PFSK-1 (cell line): ENCODE measurements around the gene CAMTA1.

Experiments used
- FOXP2 ChIP-seq: optimal IDR thresholded peaks from 2 replicates; pipeline ENCODE3; 2011; ENCODE audit warnings: borderline replicate concordance, control low read depth, inconsistent platforms; ENCODE audit not compliant: insufficient read depth; ENCODE audit errors: extremely low read length, extremely low read depth
- POLR2AphosphoS5 ChIP-seq: IDR thresholded peaks from 2 replicates; pipeline ENCODE4 v1.6.1; 2012; ENCODE audit warnings: low read depth, mild to moderate bottlenecking, control low read depth, low read length, moderate library complexity
- SIN3A ChIP-seq: IDR thresholded peaks from 2 replicates; pipeline ENCODE4 v1.6.1; 2012; ENCODE audit warnings: mild to moderate bottlenecking, low read length, moderate library complexity, borderline replicate concordance; ENCODE audit not compliant: insufficient read depth
- TAF1 ChIP-seq: IDR thresholded peaks from 2 replicates; pipeline ENCODE4 v1.6.1; 2012; ENCODE audit warnings: low read length, control low read depth, borderline replicate concordance; ENCODE audit not compliant: insufficient read depth
- TF ChIP-seq, protein P1 (sequence below), 2 experiments: IDR thresholded peaks; 2 replicates each; pipeline versions ENCODE4 v1.6.1 to v1.8.0; 2011 to 2012; ENCODE audit warnings: low read depth in 2 of 2, low read length in 2 of 2, control low read depth in 1 of 2, inconsistent platforms in 1 of 2, mild to moderate bottlenecking in 1 of 2, moderate library complexity in 1 of 2; ENCODE audit not compliant: insufficient read depth in 1 of 2

CAMTA1 gene

DNA sequence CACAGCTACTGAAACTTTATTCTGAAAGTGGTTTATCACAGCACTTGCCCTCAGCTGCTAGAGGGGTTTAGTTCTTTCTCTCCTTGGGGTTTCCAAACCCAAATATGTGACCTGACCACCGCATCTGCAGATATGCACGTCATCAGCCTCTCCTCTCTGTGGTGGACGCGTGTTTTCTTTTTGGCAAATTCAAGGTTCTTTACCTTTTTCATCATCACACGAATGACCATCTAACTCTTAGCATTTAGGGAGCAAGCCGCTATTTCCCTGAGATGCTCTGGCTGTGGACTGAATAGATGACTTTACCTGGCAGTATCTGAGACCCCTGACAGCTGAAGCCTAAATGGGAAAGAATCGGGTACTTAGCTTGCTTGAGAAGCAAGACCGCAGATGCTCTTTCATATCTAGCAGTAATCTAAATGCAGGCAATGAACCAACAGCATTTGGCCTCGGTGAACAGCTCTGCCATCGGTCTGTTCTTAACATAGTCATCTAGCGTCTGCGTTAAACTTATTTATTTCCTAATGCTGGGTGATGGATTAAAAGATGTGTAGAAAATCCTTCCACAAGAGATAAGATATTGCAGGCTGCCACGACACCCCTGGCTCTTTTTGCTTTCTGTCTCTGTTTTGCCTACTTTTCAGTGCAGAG, 463.4 kb downstream of the CAMTA1 start:
- TF ChIP-seq, protein P1, sequence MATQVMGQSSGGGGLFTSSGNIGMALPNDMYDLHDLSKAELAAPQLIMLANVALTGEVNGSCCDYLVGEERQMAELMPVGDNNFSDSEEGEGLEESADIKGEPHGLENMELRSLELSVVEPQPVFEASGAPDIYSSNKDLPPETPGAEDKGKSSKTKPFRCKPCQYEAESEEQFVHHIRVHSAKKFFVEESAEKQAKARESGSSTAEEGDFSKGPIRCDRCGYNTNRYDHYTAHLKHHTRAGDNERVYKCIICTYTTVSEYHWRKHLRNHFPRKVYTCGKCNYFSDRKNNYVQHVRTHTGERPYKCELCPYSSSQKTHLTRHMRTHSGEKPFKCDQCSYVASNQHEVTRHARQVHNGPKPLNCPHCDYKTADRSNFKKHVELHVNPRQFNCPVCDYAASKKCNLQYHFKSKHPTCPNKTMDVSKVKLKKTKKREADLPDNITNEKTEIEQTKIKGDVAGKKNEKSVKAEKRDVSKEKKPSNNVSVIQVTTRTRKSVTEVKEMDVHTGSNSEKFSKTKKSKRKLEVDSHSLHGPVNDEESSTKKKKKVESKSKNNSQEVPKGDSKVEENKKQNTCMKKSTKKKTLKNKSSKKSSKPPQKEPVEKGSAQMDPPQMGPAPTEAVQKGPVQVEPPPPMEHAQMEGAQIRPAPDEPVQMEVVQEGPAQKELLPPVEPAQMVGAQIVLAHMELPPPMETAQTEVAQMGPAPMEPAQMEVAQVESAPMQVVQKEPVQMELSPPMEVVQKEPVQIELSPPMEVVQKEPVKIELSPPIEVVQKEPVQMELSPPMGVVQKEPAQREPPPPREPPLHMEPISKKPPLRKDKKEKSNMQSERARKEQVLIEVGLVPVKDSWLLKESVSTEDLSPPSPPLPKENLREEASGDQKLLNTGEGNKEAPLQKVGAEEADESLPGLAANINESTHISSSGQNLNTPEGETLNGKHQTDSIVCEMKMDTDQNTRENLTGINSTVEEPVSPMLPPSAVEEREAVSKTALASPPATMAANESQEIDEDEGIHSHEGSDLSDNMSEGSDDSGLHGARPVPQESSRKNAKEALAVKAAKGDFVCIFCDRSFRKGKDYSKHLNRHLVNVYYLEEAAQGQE (IDR thresholded peaks at IDR 0.05; ENCODE audit: insufficient read depth in 1 of 2, low read depth in 2 of 2, low read length in 2 of 2), result no peak
- no peak for TF ChIP-seq POLR2AphosphoS5

DNA sequence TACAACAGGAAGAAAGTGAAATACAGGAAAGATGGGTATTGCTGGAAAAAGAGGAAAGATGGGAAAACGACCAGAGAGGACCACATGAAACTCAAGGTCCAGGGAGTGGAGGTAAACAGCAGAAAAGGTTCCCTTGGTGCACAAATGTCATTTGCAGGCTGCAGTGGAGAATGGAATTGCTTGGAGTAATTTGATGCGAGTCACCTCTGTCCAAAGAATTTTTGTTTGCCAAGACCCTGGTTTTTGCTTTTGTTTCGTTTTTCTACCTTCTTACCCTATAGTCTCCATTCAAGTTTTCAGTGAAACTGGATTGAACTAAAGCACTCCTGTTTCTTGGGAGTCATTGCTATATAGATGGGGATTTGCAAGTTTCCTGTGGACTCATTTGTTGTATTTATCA, 464.3 kb downstream of the CAMTA1 start:
- TF ChIP-seq, protein P1 (IDR thresholded peaks at IDR 0.05; ENCODE audit: insufficient read depth in 1 of 2, low read depth in 2 of 2, low read length in 2 of 2), result no peak
- no peak for TF ChIP-seq POLR2AphosphoS5
- no peak for TF ChIP-seq TAF1
- no peak for TF ChIP-seq FOXP2
- TF ChIP-seq SIN3A, result no peak

DNA sequence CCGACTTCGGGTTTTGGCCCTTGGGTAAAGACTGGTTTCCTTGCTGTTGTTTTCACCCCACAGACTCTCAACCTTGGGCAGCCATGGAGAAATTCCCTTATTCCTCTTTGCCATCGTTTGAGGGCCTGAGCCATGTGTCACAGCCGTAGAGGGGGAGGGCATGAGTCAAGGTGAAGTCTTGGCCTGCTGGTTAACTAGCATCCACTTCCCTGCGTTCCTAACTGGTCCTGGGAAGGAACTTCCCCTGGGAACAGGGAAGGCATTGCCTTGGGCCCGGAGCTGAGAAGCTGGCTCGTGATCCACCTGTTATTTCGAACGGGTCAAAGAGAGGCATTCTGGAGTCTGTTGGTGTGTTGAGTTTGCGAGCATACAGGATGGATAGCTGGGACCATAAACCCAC, 464.9 kb downstream of the CAMTA1 start:
- no peak for TF ChIP-seq TAF1
- TF ChIP-seq, protein P1 (IDR thresholded peaks at IDR 0.05; ENCODE audit: insufficient read depth in 1 of 2, low read depth in 2 of 2, low read length in 2 of 2), result no peak
- TF ChIP-seq FOXP2, result no peak
- no peak for TF ChIP-seq SIN3A
- TF ChIP-seq POLR2AphosphoS5, result no peak

DNA sequence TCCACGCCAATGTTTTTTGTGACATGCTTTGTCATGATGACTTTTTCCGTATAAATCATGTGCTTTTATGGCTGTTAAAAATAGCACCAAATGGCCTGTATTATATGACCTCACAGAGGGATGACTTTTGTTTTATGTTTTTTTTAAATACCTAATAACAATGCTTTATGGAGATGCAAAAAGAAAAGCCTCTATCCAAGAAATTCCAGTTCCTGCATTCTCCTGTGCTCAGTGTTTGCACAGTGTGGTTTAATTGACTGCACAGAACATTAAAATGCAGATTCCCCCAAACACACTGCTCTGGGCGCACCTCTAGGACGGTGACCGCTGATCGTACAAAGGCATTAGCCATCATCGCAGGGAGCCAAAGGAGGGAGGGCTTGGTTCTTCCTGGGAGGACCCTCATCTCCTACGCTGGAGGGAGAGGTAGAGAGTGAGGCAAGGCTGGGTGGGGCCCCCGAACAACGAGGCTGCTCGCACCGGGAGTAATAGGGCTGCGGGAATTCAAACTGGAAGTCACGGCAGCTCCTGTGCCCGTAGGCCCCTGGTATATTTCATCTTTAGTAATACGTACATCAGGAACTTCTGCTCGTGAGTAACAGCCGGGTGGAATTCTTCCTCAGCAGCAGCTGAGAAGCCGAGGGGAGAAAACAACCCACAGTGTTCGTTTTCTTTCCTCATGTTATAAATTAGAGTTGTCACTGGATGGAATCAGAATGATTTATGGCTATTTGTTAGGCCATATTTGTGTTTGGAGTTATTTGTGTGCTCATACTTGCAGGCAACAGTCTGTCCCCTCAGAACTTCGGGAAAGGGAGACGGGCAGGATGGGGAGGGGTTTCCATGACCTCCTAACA, 465.6 kb downstream of the CAMTA1 start:
- TF ChIP-seq FOXP2, result no peak

DNA sequence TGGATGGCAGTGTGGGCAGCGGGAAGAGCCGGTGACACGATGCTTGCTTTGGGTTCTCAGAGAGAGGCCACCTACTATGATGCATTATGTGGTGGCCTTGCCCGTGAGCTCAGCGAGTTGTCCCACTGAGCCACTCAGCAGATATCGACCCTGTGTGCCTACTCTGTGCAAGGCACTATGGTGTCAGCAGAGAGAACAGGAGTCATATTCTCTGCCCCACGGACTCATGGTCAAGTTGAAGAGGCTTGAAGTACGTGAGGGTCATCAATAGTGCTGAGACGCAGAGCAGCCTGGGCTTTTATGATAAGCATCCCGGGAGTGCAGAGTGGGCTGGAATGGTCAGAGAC, 466.2 kb downstream of the CAMTA1 start:
- no peak for TF ChIP-seq FOXP2
- TF ChIP-seq SIN3A, result no peak
- no peak for TF ChIP-seq POLR2AphosphoS5
- TF ChIP-seq TAF1, result no peak
- TF ChIP-seq, protein P1 (IDR thresholded peaks at IDR 0.05; ENCODE audit: insufficient read depth in 1 of 2, low read depth in 2 of 2, low read length in 2 of 2), result no peak
